Duodenal mucosa (tissue), 2 donors: Measurements from ENCODE around the gene BIRC2.
"Not testable (repeated sequence)": the region's sequence is repeated elsewhere in the genome, so short reads cannot be mapped to it uniquely, and the experiment has no call there.

Source experiments
- H3K27ac ChIP-seq: one replicate; pipeline ENCODE4 v1.7.0; 2013; ENCODE audit warnings: low read depth, low read length
- H3K27me3 ChIP-seq, 2 donors: one replicate each; pipeline ENCODE4 v1.7.0; 2013; ENCODE audit warnings: low read length in 2 of 2, control low read depth in 1 of 2; ENCODE audit not compliant: insufficient read depth in 2 of 2, control insufficient read depth in 1 of 2
- H3K36me3 ChIP-seq, 2 donors: one replicate each; pipeline ENCODE4 v1.7.0; 2013; ENCODE audit warnings: low read length in 2 of 2, control low read depth in 1 of 2; ENCODE audit not compliant: insufficient read depth in 2 of 2, control insufficient read depth in 1 of 2
- H3K4me1 ChIP-seq, 2 donors: one replicate each; pipeline ENCODE4 v1.7.0; 2013; ENCODE audit warnings: low read length in 2 of 2, control low read depth in 1 of 2; ENCODE audit not compliant: insufficient read depth in 2 of 2, control insufficient read depth in 1 of 2
- H3K4me3 ChIP-seq, 2 donors: one replicate each; pipeline ENCODE4 v1.7.0; 2013; ENCODE audit warnings: low read length in 2 of 2, low read depth in 1 of 2
- H3K9ac ChIP-seq, 2 donors: one replicate each; pipeline ENCODE4 v1.7.0; 2013; ENCODE audit warnings: low read length in 2 of 2, low read depth in 1 of 2
- H3K9me3 ChIP-seq, 2 donors: one replicate each; pipeline ENCODE4 v1.7.0; 2013; ENCODE audit warnings: low read length in 2 of 2, control low read depth in 1 of 2; ENCODE audit not compliant: control insufficient read depth in 1 of 2

BIRC2 gene

DNA sequence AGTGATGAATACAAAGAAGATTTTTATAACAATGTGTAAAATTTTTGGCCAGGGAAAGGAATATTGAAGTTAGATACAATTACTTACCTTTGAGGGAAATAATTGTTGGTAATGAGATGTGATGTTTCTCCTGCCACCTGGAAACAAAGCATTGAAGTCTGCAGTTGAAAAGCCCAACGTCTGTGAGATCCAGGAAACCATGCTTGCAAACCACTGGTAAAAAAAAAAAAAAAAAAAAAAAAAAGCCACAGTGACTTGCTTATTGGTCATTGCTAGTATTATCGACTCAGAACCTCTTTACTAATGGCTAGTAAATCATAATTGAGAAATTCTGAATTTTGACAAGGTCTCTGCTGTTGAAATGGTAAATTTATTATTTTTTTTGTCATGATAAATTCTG lies 24.5 kb upstream of the BIRC2 start:
- Histone ChIP-seq H3K9me3 (no peaks in the 10 kb centered on the region), H3K9ac (no peak overlapping the region), H3K4me3 (no peak overlapping the region), H3K27me3 (no peaks in the 10 kb centered on the region), H3K27ac (no peak overlapping the region), H3K4me1 (peaks cover 21 to 23% of the 10 kb centered on the region in 2 donors), H3K36me3 (peaks cover 8 to 15% of the 10 kb centered on the region in 2 donors)

DNA sequence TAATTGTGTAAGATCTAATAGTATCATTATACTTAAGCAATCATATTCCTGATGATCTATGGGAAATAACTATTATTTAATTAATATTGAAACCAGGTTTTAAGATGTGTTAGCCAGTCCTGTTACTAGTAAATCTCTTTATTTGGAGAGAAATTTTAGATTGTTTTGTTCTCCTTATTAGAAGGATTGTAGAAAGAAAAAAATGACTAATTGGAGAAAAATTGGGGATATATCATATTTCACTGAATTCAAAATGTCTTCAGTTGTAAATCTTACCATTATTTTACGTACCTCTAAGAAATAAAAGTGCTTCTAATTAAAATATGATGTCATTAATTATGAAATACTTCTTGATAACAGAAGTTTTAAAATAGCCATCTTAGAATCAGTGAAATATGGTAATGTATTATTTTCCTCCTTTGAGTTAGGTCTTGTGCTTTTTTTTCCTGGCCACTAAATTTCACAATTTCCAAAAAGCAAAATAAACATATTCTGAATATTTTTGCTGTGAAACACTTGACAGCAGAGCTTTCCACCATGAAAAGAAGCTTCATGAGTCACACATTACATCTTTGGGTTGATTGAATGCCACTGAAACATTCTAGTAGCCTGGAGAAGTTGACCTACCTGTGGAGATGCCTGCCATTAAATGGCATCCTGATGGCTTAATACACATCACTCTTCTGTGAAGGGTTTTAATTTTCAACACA lies 23.3 kb upstream of the BIRC2 start:
- Histone ChIP-seq H3K9me3 (no peaks in the 10 kb centered on the region), H3K36me3 (peaks cover 8 to 17% of the 10 kb centered on the region in 2 donors), H3K27ac (no peak overlapping the region), H3K9ac (no peak overlapping the region), H3K4me1 (peaks cover 12 to 13% of the 10 kb centered on the region in 2 donors), H3K27me3 (no peaks in the 10 kb centered on the region), H3K4me3 (no peak overlapping the region)

DNA sequence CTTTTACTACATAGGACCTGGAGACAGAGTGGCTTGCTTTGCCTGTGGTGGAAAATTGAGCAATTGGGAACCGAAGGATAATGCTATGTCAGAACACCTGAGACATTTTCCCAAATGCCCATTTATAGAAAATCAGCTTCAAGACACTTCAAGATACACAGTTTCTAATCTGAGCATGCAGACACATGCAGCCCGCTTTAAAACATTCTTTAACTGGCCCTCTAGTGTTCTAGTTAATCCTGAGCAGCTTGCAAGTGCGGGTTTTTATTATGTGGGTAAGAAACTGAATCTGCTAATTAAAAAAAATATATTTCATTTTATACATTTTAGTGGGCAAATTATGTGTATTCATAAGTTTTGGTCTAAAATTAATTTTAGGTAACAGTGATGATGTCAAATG lies 21.9 kb upstream of the BIRC2 start:
- no peak overlapping the region for H3K4me3 ChIP-seq
- peaks cover 11 to 26% of the 10 kb centered on the region in 2 donors for H3K36me3 ChIP-seq

DNA sequence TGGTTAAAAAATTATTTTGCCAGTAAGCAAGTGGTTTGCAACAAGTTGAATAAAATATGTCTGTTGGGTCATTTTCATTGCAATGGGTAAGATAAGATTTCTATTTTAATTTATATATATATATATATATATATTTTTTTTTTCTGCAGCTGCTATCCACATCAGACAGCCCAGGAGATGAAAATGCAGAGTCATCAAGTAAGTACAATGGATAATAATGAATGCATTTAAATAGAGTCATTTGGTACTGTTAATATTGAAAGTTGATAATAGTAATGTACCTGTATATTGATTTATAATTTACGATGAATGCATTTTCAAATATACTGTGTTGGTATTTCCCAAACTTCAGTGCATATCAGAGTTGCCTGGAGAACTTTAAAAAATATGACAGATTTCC lies 18.3 kb upstream of the BIRC2 start:
- Histone ChIP-seq H3K9ac (no peak overlapping the region), H3K36me3 (peaks cover 27 to 47% of the 10 kb centered on the region in 2 donors), H3K27ac (no peak overlapping the region), H3K4me1 (no peaks in the 10 kb centered on the region), H3K9me3 (no peaks in the 10 kb centered on the region), H3K4me3 (no peak overlapping the region), H3K27me3 (no peaks in the 10 kb centered on the region)

More for the DNA sequence above, 21.9 kb upstream of the BIRC2 start:
- H3K4me1 ChIP-seq = peaks cover 5 to 12% of the 10 kb centered on the region in 2 donors
- no peak overlapping the region for H3K9ac ChIP-seq
- no peak overlapping the region for H3K27ac ChIP-seq
- no peaks in the 10 kb centered on the region for H3K9me3 ChIP-seq
- H3K27me3 ChIP-seq = no peaks in the 10 kb centered on the region

DNA sequence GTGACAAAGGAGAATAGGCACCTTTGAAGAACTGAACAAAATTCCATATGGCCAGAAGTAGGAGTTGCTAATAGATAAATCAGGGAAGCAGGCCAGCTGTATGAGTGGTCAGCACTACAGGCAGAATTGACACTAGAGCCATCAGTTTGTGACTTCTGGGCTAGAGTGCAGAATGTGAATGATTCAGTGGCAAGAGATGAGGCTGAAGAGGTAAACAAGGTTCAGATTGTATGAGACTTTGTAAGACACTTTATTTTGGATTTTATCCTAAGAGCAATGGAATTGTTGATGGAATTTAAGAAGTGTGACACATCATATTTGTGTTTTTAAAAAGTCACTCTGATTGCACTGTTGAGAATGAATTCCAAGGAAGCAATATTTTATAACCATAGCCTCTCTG lies 16.8 kb upstream of the BIRC2 start:
- Histone ChIP-seq H3K27ac (no peak overlapping the region), H3K9ac (no peak overlapping the region), H3K4me3 (no peak overlapping the region), H3K36me3 (peaks cover 19 to 47% of the 10 kb centered on the region in 2 donors), H3K4me1 (no peaks in the 10 kb centered on the region), H3K27me3 (no peaks in the 10 kb centered on the region), H3K9me3 (no peaks in the 10 kb centered on the region)

DNA sequence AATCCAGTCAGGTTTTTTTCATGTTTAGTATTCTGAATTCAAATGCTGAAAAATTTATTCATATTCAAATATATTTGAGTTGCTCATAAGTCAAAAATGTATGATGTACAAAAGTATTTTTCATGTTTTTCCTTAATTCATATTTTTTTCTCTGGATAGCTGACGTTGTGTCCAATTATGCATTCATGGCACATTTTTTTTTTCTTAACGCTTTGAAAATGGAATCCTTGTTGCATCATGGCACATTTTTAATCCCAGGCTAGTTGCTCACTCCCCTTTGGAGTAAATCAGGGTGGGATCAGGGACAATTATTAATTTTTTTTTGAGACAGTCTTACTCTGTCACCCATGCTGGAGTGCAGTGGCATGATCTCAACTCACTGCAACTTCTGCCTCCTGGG lies 15.7 kb upstream of the BIRC2 start:
- no peak overlapping the region for H3K27ac ChIP-seq
- no peak overlapping the region for H3K9ac ChIP-seq
- no peaks in the 10 kb centered on the region for H3K27me3 ChIP-seq
- no peak overlapping the region for H3K4me3 ChIP-seq
- H3K9me3 ChIP-seq = no peaks in the 10 kb centered on the region
- H3K36me3 ChIP-seq = peaks cover 19 to 42% of the 10 kb centered on the region in 2 donors
- H3K4me1 ChIP-seq = no peaks in the 10 kb centered on the region

DNA sequence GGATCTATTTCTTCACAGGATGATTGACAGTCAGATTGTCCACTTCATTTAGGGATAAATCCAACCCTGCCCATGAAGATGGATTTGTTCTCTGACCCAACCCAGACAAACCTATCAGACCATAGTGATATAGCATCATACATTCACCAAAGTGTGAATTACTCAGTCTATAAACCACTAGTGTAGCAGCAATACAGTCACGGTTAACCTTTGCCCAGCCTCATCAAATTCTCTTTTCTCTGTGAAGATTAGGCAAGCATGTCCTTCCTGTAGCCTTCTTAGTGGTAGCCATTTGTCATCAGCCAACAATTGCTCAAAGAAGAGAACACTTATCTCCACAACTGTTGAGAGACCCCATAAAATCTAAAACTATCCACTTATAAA lies 14.4 kb upstream of the BIRC2 start:
- Histone ChIP-seq H3K4me1 (no peaks in the 10 kb centered on the region), H3K27ac (no peak overlapping the region), H3K4me3 (no peak overlapping the region), H3K9ac (no peak overlapping the region), H3K27me3 (no peaks in the 10 kb centered on the region), H3K36me3 (peaks cover 19 to 37% of the 10 kb centered on the region in 2 donors), H3K9me3 (no peaks in the 10 kb centered on the region)

DNA sequence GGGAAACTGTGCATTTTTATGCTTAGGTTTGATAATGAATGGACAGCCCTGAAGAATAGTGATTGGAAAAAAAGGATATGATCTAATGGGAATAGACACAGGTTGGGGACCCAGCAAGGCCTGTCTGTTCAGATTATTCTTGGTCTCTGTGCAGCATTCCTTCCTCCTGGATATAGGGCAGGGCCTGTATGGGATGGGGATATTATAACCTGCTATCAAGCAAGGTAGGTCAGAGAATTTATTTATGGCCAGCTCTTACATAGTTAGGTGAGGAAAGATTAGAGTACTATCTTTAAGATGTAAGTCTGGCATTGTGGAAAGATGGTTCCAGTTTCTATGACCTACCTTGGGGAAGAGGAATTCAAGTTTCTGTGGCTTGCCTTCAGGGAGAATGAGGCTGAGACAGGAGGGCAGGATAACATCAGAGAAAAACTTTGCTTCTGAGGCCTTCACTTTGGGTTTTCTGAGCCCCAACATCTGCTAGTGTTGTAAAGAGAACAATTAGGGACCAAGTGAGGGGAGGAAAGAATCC lies 8.5 kb upstream of the BIRC2 start:
- Histone ChIP-seq H3K36me3 (peaks cover 0 to 13% of the 10 kb centered on the region in 2 donors), H3K4me3 (no peak overlapping the region), H3K9me3 (no peaks in the 10 kb centered on the region), H3K4me1 (peaks cover 0 to 7% of the 10 kb centered on the region in 2 donors), H3K9ac (no peak overlapping the region), H3K27ac (no peak overlapping the region), H3K27me3 (no peaks in the 10 kb centered on the region)

DNA sequence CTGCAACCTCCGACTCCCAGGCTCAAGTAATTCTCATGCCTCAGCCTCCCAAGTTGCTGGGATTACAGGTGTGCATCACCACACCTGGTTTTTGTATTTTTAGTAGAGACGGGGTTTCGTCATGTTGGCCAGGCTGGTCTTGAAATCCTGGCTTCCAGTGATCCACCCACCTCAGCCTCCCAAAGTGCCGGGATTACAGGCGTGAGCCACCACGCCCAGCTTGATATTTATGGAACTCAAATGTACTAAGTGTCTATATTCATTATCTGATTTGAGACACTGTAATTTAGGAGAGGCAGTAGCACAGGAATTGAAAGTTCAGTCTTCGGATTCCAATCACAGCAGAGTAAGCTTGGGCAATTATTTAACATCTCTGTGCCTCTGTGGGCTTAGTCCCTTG lies 5.7 kb upstream of the BIRC2 start:
- not testable (repeated sequence) for H3K4me3 ChIP-seq, H3K9me3 ChIP-seq, H3K27me3 ChIP-seq, H3K9ac ChIP-seq, H3K27ac ChIP-seq
- Histone ChIP-seq H3K4me1 (peaks cover 0 to 14% of the 10 kb centered on the region in 2 donors), H3K36me3 (peaks cover 0 to 13% of the 10 kb centered on the region in 2 donors)

DNA sequence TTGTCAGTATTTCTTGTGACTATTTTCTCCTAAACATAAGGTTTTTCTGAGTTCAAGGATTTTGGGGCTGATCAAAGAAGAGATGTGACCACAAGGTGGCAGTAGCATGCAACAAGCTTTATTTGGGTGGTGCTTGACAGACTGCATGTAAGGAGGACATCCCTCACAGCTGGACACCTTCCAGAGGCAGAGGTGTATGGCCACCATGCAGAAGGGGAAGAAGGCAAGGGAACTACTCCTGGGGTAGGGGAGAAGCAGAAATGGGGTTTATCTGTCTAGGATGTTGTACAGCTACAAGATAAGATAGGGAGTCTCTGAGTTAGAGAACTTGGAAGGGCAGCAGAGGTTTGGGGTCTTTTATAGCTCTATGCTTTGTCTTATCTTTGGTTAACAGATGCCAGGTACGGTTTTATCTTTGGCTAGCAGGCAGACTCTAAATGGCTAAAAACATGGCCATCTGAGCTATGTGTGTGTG lies 5.1 kb upstream of the BIRC2 start:
- Histone ChIP-seq H3K9ac (no peak overlapping the region), H3K9me3 (no peaks in the 10 kb centered on the region), H3K27me3 (no peaks in the 10 kb centered on the region), H3K27ac (no peak overlapping the region), H3K4me1 (peaks cover 0 to 15% of the 10 kb centered on the region in 2 donors), H3K36me3 (peaks cover 0 to 13% of the 10 kb centered on the region in 2 donors), H3K4me3 (no peak overlapping the region)
